ENCODE data around the gene COQ4.
"Not testable (repeated sequence)": the region's sequence is repeated elsewhere in the genome, so short reads cannot be mapped to it uniquely, and the experiment has no call there.

COQ4 gene

DNA sequence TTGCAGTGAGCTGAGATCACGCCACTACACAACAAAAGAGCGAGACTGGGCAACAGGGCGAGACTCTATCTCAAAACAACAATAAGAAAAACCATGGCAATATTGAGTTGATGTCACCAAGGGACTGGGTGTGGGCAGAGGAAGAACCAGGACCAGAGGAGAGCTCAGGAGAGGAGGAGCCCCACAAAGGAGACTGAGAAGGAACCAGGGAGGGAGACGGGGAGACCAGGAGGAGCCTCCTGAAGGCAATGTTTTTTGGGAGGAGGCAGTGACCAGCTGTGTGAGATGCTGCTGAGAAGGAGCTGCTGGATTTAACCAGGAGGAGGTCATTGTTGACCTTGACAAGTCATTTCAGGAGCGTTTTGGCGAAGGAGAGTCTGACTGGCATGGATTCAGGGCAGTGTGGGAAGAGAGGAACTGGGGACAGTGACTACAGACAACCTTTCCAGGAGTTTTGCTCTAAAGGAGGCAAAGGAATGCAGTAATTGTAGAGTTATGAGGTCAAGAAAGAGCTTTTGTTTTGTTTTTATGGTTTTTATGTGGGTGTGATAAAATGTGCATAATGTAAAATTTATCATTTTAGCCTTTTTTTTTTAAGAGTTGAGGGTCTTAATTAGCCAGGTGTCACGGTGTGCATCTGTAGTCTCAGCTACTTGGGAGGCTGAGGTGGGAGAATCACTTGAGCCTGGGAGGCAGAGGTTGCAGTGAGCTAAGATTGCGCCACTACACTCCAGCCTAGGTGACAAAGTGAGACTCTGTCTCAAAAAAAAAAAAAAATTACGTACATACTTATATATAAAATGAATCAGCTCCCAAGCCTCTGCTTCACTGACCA is 18.3 kb upstream of the COQ4 start:
- no peak for DNase-seq

DNA sequence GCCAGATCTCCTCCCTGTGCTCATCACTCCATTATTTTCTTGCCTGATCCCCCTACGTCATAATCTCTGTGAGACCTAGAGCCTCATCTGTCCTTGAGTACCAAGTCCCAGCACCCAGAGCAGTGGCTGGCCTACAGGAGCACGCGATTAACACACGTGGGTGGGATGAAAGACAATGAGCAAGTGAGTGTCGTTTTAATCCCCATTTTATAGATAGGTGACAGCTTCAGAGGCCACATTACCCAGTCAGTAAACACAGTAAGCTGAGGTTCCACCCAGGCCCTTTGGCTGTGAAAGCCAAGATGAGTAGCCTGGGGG is 17.7 kb upstream of the COQ4 start:
- no peak for DNase-seq

GRCh38 chr9:128309551-128309950 is 13.1 kb upstream of the COQ4 start:
- DNase-seq: no peak

GRCh38 chr9:128310461-128310860 is 12.2 kb upstream of the COQ4 start:
- DNase-seq: no peak

GRCh38 chr9:128314697-128315096 is 7.9 kb upstream of the COQ4 start:
- no peak for DNase-seq

GRCh38 chr9:128316421-128316820 is 6.2 kb upstream of the COQ4 start:
- no peak for DNase-seq

- DNase-seq: no peak
Measured at GRCh38 chr9:128317629-128318028, 5.0 kb upstream of the COQ4 start.

DNA sequence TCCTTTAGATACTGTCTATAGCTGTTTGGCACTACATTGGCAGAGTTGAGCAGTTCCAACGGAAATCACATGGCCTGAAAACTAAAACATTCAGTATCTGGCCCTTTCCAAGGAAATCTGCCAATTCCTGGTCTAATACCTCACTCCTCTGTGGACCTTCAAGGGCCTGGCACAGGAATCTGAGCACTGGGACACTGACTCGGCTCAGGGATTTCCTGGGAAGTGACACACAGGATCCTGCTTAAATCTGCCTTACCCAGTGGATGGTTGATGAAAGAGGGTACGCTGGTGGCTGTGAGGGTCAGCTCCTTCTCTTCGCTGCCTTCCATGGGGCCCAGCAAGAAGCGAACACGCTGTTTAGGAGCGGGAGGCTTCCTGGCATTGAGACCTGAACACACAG is 1.3 kb upstream of the COQ4 start:
- DNase-seq: no peak

GRCh38 chr9:128321879-128322403 is 698 bp upstream of the COQ4 start:
- DNase-seq: peak in 1 of 4 experiments; percentile 15

- DNase-seq: no peak
Measured at GRCh38 chr9:128323212-128323730, 632 bp downstream of the COQ4 start.

GRCh38 chr9:128323791-128324190 is 1.2 kb downstream of the COQ4 start:
- DNase-seq: peak; percentile 15 to 58 (median 24)

GRCh38 chr9:128324401-128324800 is 1.8 kb downstream of the COQ4 start:
- DNase-seq: no peak

GRCh38 chr9:128325629-128326028 is 3.0 kb downstream of the COQ4 start:
- no peak for DNase-seq

DNA sequence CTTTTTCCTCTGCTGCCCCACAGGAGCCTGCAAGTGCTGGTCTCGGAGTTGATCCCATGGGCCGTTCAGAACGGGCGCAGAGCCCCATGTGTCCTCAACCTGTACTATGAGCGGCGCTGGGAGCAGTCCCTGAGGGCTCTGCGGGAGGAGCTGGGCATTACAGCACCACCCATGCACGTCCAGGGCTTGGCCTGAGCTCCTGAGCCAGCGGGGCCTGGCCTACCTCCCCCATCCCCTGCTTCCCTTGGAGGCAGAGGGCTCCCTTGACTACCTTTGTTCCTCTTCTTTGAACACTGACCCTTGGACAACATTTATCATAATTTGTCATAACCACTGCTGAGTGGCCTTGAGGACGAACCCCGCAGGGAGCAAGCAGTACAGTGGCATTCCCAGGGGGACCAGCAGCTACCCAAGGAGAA is 10.8 kb downstream of the COQ4 start:
- DNase-seq: no peak

DNA sequence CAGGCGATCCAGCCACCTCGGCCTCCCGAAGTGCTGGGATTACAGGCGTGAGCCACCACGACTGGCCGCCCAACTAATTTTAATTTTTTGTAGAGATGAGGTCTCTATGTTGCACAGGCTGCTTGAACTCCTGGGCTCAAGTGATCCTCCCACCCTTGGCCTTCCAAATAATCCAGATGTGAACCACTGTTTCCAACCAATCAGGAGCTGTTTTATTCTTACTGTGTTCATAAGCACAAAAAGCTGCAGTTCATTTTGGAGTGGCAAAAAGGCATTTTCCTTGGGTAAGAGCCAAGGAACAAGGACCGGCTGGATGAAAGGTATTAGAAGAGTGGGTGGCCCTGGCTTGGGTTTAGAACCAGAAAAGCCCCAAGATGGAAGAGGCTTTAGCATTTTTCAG is 12.5 kb downstream of the COQ4 start:
- no peak for DNase-seq

- DNase-seq: no peak
Measured at GRCh38 chr9:128335914-128336313, 13.3 kb downstream of the COQ4 start.

- no peak for DNase-seq
Measured at GRCh38 chr9:128337936-128338335, 15.3 kb downstream of the COQ4 start.

- DNase-seq: not testable (repeated sequence)
Measured at GRCh38 chr9:128338852-128339614, 16.4 kb downstream of the COQ4 start.

- DNase-seq: peak; percentile 81 to 95 (median 88)
Measured at GRCh38 chr9:128339761-128340690, 17.4 kb downstream of the COQ4 start, which contains the start of gene SLC27A4. Gene SLC27A4 (plus strand): TSS chr9:128340527. CDS start chr9:128343133, 2,606 bp downstream.

- peak in 3 of 4 experiments; percentile 5 to 26 (median 22) for DNase-seq
Measured at GRCh38 chr9:128340691-128341434, 18.2 kb downstream of the COQ4 start.

GRCh38 chr9:128341435-128341849 is 18.8 kb downstream of the COQ4 start:
- DNase-seq: peak; percentile 59 to 76 (median 72)

Measured in suppressor macrophage (primary cell).